Activated effector memory CD4-positive, alpha-beta T cell treated with Interleukin-2 at 50 U/mL for 16 hours (primary cell): ENCODE data around the gene LAMTOR2.
A peak's percentile ranks its signal among the peaks of the same experiment; 100 is the strongest.

Source experiments
- DNase-seq: peaks from one replicate; pipeline ENCODE4 v3.0.0-alpha.2; 2020

LAMTOR2 gene

DNA sequence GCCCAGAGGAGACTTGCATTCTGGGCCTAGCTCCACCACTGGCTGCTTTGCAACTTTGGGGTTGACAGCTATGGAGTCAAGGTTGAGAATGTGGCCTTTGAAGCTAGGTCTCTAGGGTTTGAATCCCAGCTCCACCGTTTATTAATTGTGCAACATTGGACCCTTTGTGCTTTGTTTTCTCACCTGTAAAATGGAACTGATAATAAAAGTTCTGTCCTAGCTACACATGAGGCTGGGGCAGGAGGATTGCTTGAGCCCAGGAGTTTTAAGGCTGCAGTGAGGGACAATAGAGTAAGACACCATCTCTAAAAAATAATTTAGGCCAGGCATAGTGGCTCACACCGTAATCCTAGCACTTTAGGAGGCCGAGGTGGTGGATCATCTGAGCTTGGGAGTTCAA is 44.7 kb downstream of the LAMTOR2 start:
- DNase-seq: no peak

DNA sequence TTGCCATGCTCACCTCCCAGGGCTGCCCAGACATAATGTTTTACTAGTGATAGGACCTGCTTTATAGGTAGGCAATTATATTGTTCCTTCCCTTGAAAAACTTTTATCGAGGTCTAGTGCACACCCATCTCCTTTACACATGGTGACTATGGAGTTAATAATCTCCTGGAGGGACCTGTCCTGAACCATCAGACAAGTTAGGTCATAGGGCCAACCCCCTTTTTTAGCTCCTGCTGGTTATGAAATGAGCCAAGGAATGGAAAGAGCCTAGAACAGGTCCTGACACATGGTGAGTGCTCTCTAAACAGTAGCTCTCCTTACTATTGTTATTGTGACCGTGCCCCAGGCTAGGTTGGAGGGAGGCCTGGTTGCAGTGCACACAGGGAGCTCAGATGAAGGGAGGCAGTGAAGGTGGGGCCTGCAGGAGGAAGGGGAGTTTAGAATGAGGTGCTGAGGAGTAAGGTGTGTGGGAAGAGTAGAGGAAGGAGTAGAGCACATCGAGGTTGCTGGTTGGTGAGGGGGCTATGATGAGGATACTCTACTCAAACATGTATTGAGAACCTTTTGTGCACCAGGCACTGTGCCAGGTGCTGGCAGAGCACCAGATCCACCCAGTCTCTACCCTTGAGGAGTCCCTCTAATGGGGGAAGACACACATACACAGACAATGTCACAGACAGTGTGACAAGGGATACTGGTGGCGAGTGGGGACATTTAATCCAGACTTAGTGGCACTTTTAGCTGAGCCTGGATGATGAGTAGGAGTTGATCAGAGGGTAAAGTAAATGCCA is 45.8 kb downstream of the LAMTOR2 start:
- no peak for DNase-seq

DNA sequence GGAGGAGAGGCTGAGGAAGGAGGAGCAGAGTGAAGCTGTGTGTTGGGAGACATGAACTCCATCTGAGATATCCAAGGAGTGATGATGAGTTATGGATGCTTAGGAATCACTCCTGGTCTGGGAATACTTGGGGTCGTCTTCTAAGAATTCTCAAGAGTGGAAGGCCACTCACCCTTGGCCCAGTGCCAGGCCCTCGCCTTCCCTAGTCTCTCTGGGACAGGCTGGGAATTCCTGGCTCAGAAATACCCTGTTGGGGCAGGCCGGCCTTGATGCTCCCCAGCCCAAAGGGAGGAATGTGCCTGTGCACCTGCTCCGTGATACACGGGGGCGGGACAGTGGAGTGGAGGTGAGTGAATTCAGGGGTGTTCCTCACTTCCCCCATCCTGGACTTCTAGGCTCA is 47.3 kb downstream of the LAMTOR2 start:
- no peak for DNase-seq

DNA sequence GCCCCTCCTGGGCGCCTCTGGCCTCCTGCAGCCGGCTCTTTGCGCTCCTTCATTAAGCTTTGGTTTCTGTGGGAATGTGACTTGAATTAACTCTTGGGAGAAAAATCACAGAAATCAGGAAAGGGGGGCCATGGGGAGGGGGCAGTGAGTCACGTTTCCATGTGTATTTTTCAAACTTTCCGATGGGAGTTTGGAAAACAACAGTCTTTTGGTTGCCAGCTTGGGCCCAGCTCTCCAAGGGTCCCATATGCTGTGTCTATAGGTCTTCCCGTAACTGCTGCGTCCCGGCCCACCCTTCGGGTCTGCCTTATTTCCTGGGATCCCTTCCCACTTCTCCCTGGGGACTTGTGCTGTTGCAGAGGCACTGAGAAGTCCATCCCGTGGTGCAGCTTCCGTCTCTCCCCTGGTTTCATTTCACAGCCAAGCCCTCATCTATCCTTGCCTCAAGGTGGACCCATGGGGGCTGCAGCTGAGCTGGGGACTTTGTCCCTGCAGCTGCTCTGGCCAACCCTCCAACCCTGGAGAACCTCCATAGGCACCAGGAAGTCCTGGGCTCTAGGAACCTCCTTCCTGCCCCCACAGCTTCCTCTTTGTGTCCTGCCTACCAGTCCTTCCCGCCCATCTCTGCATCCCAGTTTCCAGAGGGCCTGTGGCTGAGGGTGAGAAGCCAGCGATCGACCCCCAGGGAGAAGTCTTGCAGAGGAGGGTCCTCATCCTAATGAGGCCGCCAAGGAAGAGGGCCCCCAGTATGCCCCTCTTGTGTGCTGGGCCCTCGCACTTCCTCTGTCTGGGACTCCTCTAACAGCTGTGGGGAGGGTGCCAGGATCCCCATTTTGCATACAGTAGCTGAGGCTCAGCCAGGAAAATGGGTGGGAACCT is 48.3 kb downstream of the LAMTOR2 start:
- no peak for DNase-seq

DNA sequence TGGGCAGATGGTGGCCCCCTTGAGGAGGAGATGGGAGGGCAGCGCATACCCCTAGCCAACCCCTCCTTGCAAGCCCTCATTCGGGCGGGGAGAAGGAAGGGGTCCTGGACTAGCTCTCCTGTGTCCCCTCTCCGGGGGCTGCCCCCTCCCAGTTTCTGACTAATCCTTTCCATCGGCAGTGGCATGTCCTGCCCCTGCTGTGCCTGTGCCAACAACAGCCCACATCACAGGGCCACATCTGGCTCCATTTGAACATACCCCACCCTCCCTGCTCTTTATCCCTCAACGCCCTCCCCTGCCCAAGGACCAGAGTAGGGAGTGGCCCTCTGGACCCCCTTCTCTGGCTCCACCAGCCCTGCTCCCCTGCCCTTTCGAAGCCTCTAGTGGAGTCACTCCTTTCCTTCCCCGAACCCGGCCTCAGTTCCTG is 49.0 kb downstream of the LAMTOR2 start:
- DNase-seq: peak; percentile 27

DNA sequence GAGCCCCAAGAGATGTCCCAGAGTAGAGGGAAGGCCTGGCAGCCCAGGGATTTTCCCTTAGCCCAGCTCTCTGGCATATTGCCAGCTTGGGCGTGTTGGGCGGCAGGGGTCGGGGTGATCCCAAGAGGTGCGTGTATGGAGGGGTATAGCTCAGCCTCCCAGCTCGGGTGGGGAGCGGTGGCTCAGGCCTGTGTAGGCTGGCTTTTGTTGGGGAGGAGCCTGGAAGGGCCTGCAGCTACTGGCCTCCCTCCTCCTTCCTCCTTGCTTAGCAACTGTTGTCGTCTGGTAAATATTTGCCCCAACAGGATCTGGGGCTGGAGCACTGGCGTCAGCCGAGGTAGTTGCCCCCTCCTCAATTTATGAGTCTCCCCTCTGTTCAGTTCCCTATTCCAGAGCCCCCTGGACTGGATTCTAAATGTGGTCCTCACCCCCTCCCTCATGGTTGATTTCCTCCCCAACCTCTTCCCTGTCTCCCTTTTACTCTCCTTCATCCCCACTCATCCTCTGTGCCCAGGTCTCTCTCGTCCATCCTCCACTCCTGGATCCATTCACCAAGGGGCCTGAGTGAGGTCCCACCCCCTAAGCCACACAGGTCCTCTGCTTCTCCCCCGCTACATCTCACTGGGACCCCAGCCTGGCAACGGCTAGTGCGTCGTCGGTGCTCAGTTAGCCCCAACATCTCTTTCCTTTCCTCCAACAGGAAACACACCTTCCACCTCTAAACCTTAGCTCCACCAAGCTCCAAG is 49.7 kb downstream of the LAMTOR2 start:
- peak; percentile 35 for DNase-seq

DNA sequence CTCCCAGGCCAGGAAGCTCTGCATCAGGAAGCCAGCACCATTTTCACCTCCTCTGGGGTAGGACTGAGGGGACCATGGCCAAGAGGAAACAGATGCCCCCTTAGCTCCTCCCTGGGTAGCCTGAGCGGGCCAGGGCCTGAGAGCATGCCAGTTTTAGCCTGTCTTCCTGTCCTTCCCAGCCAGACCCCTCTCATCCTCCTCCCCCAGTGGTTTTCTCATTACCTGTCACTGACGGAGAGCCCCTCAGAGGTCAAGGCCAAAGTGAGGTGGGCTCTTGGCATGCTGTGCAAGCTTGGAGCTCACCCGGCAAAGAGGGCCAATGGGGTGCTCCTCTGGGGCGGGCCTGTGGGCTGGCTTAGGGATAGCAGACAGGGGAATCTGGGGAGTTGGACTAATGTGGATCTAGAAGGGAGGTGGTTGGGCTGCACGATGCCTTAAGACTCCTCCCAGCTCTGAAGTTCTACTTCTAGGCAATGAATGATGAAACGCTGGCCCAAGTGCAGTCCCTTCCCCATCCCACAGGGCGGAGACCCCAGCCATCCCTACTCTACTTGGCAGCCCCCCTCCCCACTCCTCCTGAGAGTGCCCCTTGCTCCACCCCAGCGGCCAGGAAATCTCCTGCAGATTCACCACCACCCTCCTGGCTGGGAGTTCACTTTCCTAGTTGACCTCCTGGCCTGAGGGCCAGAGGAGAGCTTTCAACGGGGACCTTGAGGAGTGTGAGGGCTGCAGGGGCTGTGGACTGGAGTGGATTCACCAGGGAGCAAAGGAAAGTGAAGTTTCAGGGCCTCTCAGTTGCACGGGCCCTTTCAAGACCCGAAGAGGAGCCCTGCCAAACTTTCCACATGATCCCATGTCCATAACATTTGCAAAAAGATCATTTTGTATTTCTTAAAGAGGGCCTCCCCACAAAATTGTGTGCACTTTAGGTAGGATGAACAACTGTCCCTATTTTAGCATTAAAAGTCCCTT is 50.6 kb downstream of the LAMTOR2 start:
- no peak for DNase-seq

DNA sequence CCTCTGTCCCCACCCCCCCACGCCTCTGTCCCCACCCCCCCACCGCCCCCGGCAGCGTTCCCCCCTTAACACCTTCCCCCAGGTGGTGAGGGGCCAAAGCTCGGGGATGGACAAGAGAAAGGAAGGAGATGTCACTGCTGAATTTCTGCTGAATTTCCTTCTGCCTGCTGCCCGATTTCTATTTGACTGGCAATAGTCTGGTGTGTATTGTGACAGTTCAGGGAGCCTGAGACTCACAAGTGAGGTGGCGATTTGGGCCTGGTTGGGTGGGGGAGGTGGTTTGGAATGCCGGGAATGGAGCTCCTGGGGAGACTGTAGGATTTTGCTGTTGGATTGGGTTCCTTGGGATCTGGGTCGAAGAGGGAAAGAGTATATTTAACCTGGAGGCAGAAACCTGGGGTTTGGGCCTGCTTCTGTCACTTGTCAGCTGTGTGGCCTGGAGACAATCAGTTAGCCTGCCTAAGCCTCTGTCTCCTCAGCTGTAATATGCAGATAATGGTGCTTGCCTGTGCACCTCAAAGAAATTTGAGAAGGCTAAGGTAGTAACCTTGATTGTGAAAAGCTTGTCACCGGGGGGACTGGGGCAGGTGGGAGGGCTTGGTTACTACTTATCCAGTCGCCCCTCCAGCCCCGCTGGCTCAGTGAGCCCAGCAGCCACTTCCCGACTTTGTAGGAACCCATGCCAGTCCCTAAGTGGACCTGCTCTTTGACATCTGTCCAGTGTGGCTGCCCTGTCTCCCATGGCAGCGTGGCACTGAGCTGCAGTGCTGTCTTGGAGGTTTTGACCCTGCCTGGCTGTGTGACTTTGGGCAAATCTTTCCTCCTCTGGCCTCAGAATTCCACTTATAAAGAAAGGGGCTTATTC is 52.3 kb downstream of the LAMTOR2 start:
- no peak for DNase-seq

DNA sequence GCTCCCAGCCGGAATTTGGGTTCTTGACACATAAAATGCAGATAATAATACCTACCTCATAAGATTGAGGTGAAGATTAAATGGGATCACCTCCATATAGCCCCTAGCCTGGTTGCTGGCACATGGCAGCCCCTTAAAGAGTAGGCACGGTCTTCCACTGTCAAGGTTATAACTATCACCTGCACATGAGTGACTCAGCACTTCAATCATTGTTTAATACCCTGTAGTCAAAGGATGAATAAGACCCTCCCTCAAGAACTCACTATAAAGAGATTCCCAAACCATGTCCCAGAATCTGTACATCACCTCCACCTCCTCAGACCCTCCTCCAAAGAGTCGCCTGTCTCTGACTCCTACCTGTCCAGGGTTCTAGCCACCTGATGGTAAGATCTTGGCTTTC is 53.5 kb downstream of the LAMTOR2 start:
- DNase-seq: no peak
